ENCODE measurements around the gene DAGLB. TPM values are rescaled to one million over a fixed set of nuclear protein-coding genes. Genes with fewer than 3 reads are reported as not detected.
A peak's percentile ranks its signal among the peaks of the same experiment; 100 is the strongest.

DAGLB gene
- 10 to 100 TPM; 12.9 to 17.9 TPM for total RNA-seq

DNA sequence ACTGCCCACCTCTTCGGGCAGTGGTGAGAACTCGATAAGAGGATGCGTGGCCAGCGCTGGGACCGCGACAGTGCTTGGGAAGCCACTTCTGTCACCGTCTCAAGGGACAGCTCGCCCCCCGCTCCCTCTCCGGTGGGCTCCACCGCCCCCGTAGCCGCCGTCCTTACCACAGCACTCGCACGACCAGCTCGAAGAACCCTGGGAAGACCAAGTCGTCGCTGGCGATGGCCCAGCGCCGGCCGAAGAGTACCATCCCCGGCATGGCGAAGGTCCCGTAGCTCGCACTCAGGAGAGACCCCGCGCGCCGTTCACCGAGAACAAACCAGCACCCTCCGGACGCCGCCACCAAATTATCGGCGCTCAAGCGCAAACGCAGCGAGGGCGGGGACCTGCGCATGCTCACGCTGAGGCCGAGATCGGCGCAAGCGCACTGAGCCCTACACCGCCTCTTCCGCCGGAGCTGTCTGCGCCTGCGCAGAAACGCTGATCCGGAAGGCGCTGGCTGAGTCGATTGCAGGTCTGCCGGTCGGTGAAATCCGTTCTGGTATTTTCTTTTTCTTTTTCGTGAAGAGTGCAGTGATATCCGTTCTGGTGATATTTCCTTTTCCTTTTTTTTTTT is at the start of gene DAGLB:
Gene DAGLB (minus strand): TSS at position 374 of the 619 bp plus-strand sequence. CDS start 112 bp downstream, at position 262.
- H3K36me3 Mint-ChIP-seq (ENCODE audit: insufficient read depth in 2 of 2): peaks cover 4 to 16% of the 10 kb centered on the region in 2 donors
- H3K27me3 Mint-ChIP-seq (ENCODE audit: low read depth): no peaks in the 10 kb centered on the region
- ATAC-seq (replicated peaks in 1 of 2): peak; percentile 89 to 90
- H3K4me1 Mint-ChIP-seq (ENCODE audit: low read depth): peaks cover 39% of the 10 kb centered on the region
- peak within 1 kb of the TSS; percentile 99 for H3K27ac Mint-ChIP-seq
- H3K9me3 Mint-ChIP-seq: no peaks in the 10 kb centered on the region
- peak; percentile 97 for DNase-seq
- peak within 1 kb of the TSS; percentile 80 to 94 for H3K4me3 Mint-ChIP-seq

DNA sequence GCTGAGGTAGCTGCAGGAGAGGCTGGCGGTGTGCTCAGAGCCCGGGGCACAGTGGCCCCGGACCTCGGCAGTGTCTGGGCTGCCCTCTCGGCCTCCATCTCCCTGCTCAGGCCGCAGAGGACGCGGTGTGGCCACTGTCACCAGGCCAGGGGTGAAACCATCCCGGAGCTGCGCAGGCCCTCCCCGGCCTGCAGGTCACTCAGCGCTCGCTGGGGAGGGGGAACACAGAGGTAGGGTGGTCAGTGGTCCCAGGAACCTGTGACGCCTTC is 49.8 kb upstream of the DAGLB start:
- ATAC-seq (replicated peaks in 1 of 2) (no peak), DNase-seq (no peak)
- Mint-ChIP-seq H3K36me3 (ENCODE audit: insufficient read depth in 2 of 2) (no peaks in the 10 kb centered on the region), H3K27ac (no peak overlapping the region), H3K4me3 (no peak overlapping the region), H3K9me3 (no peaks in the 10 kb centered on the region), H3K27me3 (ENCODE audit: low read depth) (peaks cover 4% of the 10 kb centered on the region), H3K4me1 (ENCODE audit: low read depth) (no peaks in the 10 kb centered on the region)

- no peaks in the 10 kb centered on the region for H3K9me3 Mint-ChIP-seq
These were observed 49.3 kb upstream of the DAGLB start for GRCh38 chr7:6496842-6497636.

GRCh38 chr7:6495597-6496262 is 48.0 kb upstream of the DAGLB start:
- peaks cover 13% of the 10 kb centered on the region for H3K27me3 Mint-ChIP-seq (ENCODE audit: low read depth)
- no peak overlapping the region for H3K4me3 Mint-ChIP-seq
- H3K9me3 Mint-ChIP-seq: no peaks in the 10 kb centered on the region
- H3K4me1 Mint-ChIP-seq (ENCODE audit: low read depth): no peaks in the 10 kb centered on the region
- no peak overlapping the region for H3K27ac Mint-ChIP-seq
- H3K36me3 Mint-ChIP-seq (ENCODE audit: insufficient read depth in 2 of 2): no peaks in the 10 kb centered on the region
- ATAC-seq (replicated peaks in 1 of 2) (peak in 1 of 2 donors; percentile 51), DNase-seq (no peak)

More at GRCh38 chr7:6496842-6497636, 49.3 kb upstream of the DAGLB start:
- ATAC-seq (replicated peaks in 1 of 2) (no peak), DNase-seq (no peak)
- H3K4me1 Mint-ChIP-seq (ENCODE audit: low read depth): no peaks in the 10 kb centered on the region
- H3K4me3 Mint-ChIP-seq: no peak overlapping the region
- peaks cover 8% of the 10 kb centered on the region for H3K27me3 Mint-ChIP-seq (ENCODE audit: low read depth)
- no peak overlapping the region for H3K27ac Mint-ChIP-seq
- H3K36me3 Mint-ChIP-seq (ENCODE audit: insufficient read depth in 2 of 2): no peaks in the 10 kb centered on the region

DNA sequence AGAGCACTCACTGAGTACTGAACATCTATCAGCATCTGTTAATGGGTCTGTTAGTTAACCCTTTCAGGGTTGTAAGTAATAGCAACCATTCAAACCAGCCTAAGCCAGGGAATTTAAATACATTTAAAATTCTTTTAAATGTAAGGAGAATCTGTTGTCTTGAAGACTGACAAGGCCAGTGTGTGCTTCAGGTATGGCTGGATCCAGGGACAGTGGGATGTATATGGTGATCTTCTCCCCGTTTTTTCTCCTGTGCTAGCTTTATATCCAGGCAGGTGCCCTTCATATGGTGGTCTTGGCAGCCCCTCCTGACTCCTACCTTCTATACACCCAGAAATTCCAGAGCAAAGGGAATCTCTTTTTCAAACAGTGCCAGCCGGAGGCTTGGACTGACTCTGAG is 46.6 kb upstream of the DAGLB start:
- no peak for ATAC-seq (replicated peaks in 1 of 2)
- Mint-ChIP-seq H3K27me3 (ENCODE audit: low read depth) (peaks cover 13% of the 10 kb centered on the region), H3K36me3 (ENCODE audit: insufficient read depth in 2 of 2) (no peaks in the 10 kb centered on the region), H3K9me3 (no peaks in the 10 kb centered on the region), H3K4me1 (ENCODE audit: low read depth) (no peaks in the 10 kb centered on the region), H3K27ac (no peak overlapping the region), H3K4me3 (no peak overlapping the region)
- DNase-seq: no peak

GRCh38 chr7:6491194-6491593 is 43.4 kb upstream of the DAGLB start:
- Mint-ChIP-seq H3K4me1 (ENCODE audit: low read depth) (no peaks in the 10 kb centered on the region), H3K27ac (no peak overlapping the region), H3K9me3 (no peaks in the 10 kb centered on the region), H3K4me3 (no peak overlapping the region), H3K27me3 (ENCODE audit: low read depth) (peaks cover 13% of the 10 kb centered on the region), H3K36me3 (ENCODE audit: insufficient read depth in 2 of 2) (no peaks in the 10 kb centered on the region)
- ATAC-seq (replicated peaks in 1 of 2) (no peak), DNase-seq (no peak)

GRCh38 chr7:6489612-6490011 is 41.9 kb upstream of the DAGLB start:
- Mint-ChIP-seq H3K36me3 (ENCODE audit: insufficient read depth in 2 of 2) (no peaks in the 10 kb centered on the region), H3K27me3 (ENCODE audit: low read depth) (peaks cover 13% of the 10 kb centered on the region), H3K9me3 (no peaks in the 10 kb centered on the region), H3K27ac (no peak overlapping the region), H3K4me3 (no peak overlapping the region), H3K4me1 (ENCODE audit: low read depth) (peaks cover 4% of the 10 kb centered on the region)
- DNase-seq (no peak), ATAC-seq (replicated peaks in 1 of 2) (no peak)

DNA sequence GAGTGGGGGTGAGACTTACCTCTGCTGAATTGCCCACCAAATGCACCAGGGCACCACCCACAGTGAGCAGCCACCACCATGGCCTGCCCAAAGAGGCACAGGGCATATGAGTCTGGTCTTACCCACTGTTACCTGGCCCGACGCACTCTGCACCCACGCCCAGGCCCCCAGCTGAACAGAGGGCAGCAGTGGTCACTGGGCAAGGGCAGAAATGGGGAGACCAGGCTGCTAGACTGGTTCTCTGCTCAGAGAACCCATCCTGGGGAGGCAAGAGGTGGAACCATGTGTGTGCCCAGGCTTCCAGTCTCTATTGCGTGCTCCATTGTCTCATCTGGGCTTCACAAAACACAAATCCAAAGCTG is 39.4 kb upstream of the DAGLB start:
- H3K9me3 Mint-ChIP-seq: no peaks in the 10 kb centered on the region
- peaks cover 15% of the 10 kb centered on the region for H3K4me1 Mint-ChIP-seq (ENCODE audit: low read depth)
- no peak overlapping the region for H3K27ac Mint-ChIP-seq
- no peak overlapping the region for H3K4me3 Mint-ChIP-seq
- no peak for DNase-seq
- peaks cover 5% of the 10 kb centered on the region for H3K27me3 Mint-ChIP-seq (ENCODE audit: low read depth)
- H3K36me3 Mint-ChIP-seq (ENCODE audit: insufficient read depth in 2 of 2): peaks cover 3% of the 10 kb centered on the region in 2 donors
- ATAC-seq (replicated peaks in 1 of 2): no peak

DNA sequence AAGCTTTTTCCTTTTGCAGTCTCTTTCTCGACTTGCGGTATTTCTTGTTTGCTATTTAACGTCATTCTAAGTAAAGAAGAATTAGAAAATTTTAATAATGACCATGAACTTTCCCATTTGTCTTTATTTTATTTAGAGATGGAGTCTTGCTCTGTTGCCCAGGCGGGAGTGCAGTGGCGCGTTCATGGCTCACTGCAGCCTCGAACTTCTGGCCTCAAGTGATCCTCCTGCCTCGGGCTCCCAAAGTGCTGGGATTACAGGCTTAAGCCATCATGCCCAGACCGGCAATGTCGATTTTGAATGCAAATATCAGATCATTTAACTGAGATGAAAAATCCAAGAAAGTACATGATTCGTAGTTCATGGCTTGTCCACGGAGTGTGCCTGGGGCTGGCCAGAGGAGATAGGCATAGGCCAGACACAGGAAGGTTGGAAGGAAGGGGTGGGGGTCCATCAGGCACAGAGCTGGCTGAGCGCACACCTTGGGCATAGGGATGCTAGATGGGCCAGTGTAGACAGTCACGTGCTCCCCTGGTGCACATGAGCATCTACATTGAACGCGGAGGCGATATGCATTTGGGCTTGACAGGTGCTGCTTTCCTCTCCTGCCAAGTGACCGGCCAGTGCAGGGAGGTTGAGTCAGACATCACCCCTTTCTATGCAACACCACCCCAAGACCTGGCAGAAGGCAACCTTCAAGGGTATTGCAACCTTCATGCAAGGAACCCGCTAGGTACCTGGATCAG is 38.9 kb upstream of the DAGLB start:
- H3K4me3 Mint-ChIP-seq: no peak overlapping the region
- no peaks in the 10 kb centered on the region for H3K9me3 Mint-ChIP-seq
- no peak overlapping the region for H3K27ac Mint-ChIP-seq

DNA sequence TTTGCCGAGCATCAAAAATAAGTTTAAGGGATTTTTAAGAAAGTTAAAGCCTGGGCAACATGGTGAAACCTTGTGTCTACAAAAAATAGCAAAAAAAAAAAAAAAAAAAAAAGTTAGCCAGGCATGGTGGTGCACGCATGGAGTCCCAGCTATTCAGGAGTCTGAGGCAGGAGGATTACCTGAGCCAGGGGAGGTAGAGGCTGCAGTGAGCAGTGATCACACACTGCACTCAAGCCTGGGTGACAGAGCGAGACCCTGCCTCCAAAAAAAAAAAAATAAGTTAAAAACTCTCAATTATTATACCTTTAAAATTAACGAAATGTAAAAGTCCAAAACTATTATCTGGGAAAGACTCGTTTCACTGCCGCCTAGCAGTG is 35.0 kb upstream of the DAGLB start:
- peaks cover 5 to 16% of the 10 kb centered on the region in 2 donors for H3K36me3 Mint-ChIP-seq (ENCODE audit: insufficient read depth in 2 of 2)
- H3K27me3 Mint-ChIP-seq (ENCODE audit: low read depth): no peaks in the 10 kb centered on the region
- no peak for ATAC-seq (replicated peaks in 1 of 2)
- peak overlapping the region; percentile 95 for H3K27ac Mint-ChIP-seq
- no peaks in the 10 kb centered on the region for H3K9me3 Mint-ChIP-seq
- DNase-seq: no peak
- peaks cover 57% of the 10 kb centered on the region for H3K4me1 Mint-ChIP-seq (ENCODE audit: low read depth)
- H3K4me3 Mint-ChIP-seq: peak overlapping the region; percentile 90 to 96

More for the DNA sequence above, 38.9 kb upstream of the DAGLB start:
- Mint-ChIP-seq H3K27me3 (ENCODE audit: low read depth) (peaks cover 5% of the 10 kb centered on the region), H3K36me3 (ENCODE audit: insufficient read depth in 2 of 2) (peaks cover 3 to 5% of the 10 kb centered on the region in 2 donors), H3K4me1 (ENCODE audit: low read depth) (peaks cover 21% of the 10 kb centered on the region)
- DNase-seq (no peak), ATAC-seq (replicated peaks in 1 of 2) (no peak)

DNA sequence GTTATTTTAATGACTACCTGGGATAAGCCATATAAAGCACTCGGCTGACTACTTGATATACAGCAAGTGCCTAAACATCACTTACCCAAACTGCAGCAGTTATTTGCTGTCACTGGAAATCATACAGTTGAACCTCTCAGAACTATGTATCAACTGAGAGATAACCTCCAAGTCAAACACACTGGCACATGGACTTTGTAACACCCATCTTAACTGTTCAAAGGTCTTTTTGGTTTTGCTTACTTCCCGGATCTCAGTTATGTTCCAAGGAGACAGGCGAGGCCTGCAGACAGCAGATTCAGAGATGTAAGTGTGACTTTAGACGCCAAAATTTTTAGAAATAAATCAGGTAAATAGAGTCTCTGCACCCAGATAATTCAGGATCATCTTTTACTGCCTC is 34.6 kb upstream of the DAGLB start:
- Mint-ChIP-seq H3K4me1 (ENCODE audit: low read depth) (peaks cover 62% of the 10 kb centered on the region), H3K27ac (peak overlapping the region; percentile 68), H3K9me3 (no peaks in the 10 kb centered on the region), H3K36me3 (ENCODE audit: insufficient read depth in 2 of 2) (peaks cover 5 to 16% of the 10 kb centered on the region in 2 donors), H3K27me3 (ENCODE audit: low read depth) (no peaks in the 10 kb centered on the region), H3K4me3 (peak overlapping the region; percentile 90 to 96)
- no peak for DNase-seq
- ATAC-seq (replicated peaks in 1 of 2): no peak

GRCh38 chr7:6481445-6481844 is 33.7 kb upstream of the DAGLB start:
- DNase-seq (no peak), ATAC-seq (replicated peaks in 1 of 2) (no peak)
- H3K4me3 Mint-ChIP-seq: peak overlapping the region; percentile 8 to 38
- H3K9me3 Mint-ChIP-seq: no peaks in the 10 kb centered on the region
- peaks cover 5 to 16% of the 10 kb centered on the region in 2 donors for H3K36me3 Mint-ChIP-seq (ENCODE audit: insufficient read depth in 2 of 2)
- H3K4me1 Mint-ChIP-seq (ENCODE audit: low read depth): peaks cover 70% of the 10 kb centered on the region
- H3K27ac Mint-ChIP-seq: peak overlapping the region; percentile 74
- H3K27me3 Mint-ChIP-seq (ENCODE audit: low read depth): no peaks in the 10 kb centered on the region

- H3K36me3 Mint-ChIP-seq (ENCODE audit: insufficient read depth in 2 of 2): peaks cover 5 to 16% of the 10 kb centered on the region in 2 donors
- peaks cover 80% of the 10 kb centered on the region for H3K4me1 Mint-ChIP-seq (ENCODE audit: low read depth)
- no peaks in the 10 kb centered on the region for H3K27me3 Mint-ChIP-seq (ENCODE audit: low read depth)
- no peaks in the 10 kb centered on the region for H3K9me3 Mint-ChIP-seq
- ATAC-seq (replicated peaks in 1 of 2) (no peak), DNase-seq (no peak)
- H3K4me3 Mint-ChIP-seq: peak overlapping the region in 1 of 2 donors; percentile 59
- H3K27ac Mint-ChIP-seq: peak overlapping the region; percentile 44
These were observed 32.5 kb upstream of the DAGLB start for GRCh38 chr7:6480323-6480660.
